CD4-positive, alpha-beta T cell (primary cell): Measurements from ENCODE around the gene STN1. TPM values are rescaled to one million over a fixed set of nuclear protein-coding genes. Genes with fewer than 3 reads are reported as not detected.

Source experiments
- ATAC-seq: fragments of 200-7000 bp; cut with Tn5 transposase; one replicate; pipeline ENCODE4 v1.10.0; 2022; ENCODE audit warnings: mild to moderate bottlenecking; ENCODE audit not compliant: poor library complexity
- CTCF ChIA-PET: fragments of 350-600 bp; sonication (Branson Sonifier 250); formaldehyde crosslinking; loops from one replicate; lab custom pipeline; 2021; ENCODE audit warnings: antibody characterized with exemption, inconsistent platforms; lab: Charles Lee
- POLR2A ChIA-PET: fragments of 350-600 bp; sonication (Branson Sonifier 250); formaldehyde crosslinking; loops from one replicate; lab custom pipeline; 2021; ENCODE audit warnings: antibody characterized with exemption, inconsistent platforms; lab: Charles Lee
- DNase-seq, 14 experiments: peaks; one replicate each; pipeline ENCODE4 v3.0.0-alpha.2; 2013 to 2020; ENCODE audit warnings: mixed read lengths in 2 of 14
- H3K27ac ChIP-seq, 2 donors: one replicate each; pipeline versions ENCODE4 v1.5.1 to v1.7.0; 2013; ENCODE audit warnings: low read length in 2 of 2, low read depth in 1 of 2, mild to moderate bottlenecking in 1 of 2
- H3K27me3 ChIP-seq, 2 experiments: 1 replicate in 1 of 2; 2 replicates in 1 of 2; pipeline versions ENCODE4 v1.6.1 to v1.7.0; 2013; ENCODE audit warnings: low read length in 2 of 2, control low read depth in 1 of 2, mild to moderate bottlenecking in 1 of 2, moderate library complexity in 1 of 2; ENCODE audit not compliant: insufficient read depth in 2 of 2, control insufficient read depth in 1 of 2
- H3K36me3 ChIP-seq: one replicate; pipeline ENCODE4 v1.6.1; 2013; ENCODE audit warnings: low read length, control low read depth; ENCODE audit not compliant: insufficient read depth
- H3K4me1 ChIP-seq: one replicate; pipeline ENCODE4 v1.6.1; 2013; ENCODE audit warnings: low read length, control low read depth; ENCODE audit not compliant: insufficient read depth
- H3K4me3 ChIP-seq: one replicate; pipeline ENCODE4 v1.5.1; 2013; ENCODE audit warnings: mild to moderate bottlenecking, low read length, moderate library complexity
- H3K9me3 ChIP-seq, 2 experiments: 1 replicate in 1 of 2; 2 replicates in 1 of 2; pipeline versions ENCODE4 v1.6.1 to v1.7.0; 2013; ENCODE audit warnings: low read length in 2 of 2, mild to moderate bottlenecking in 2 of 2, control low read depth in 1 of 2, moderate library complexity in 1 of 2; ENCODE audit not compliant: control insufficient read depth in 1 of 2, insufficient read depth in 1 of 2
- H3K27ac Mint-ChIP-seq: one replicate; pipeline ENCODE4 v1.8.0; 2020; ENCODE audit warnings: mixed read lengths
- H3K27me3 Mint-ChIP-seq: one replicate; pipeline ENCODE4 v1.8.0; 2021; ENCODE audit warnings: mixed read lengths
- H3K36me3 Mint-ChIP-seq: one replicate; pipeline ENCODE4 v1.8.0; 2021; ENCODE audit warnings: low read depth, mixed read lengths
- H3K4me1 Mint-ChIP-seq: one replicate; pipeline ENCODE4 v1.8.0; 2021; ENCODE audit warnings: low read depth, mixed read lengths
- H3K4me3 Mint-ChIP-seq: one replicate; pipeline ENCODE4 v1.8.0; 2020; ENCODE audit warnings: mild to moderate bottlenecking, mixed read lengths
- H3K9me3 Mint-ChIP-seq: one replicate; pipeline ENCODE4 v1.8.0; 2020; ENCODE audit warnings: mixed read lengths
- intact Hi-C, 2 experiments: fragments of 100-400 bp; cut with DNase I in 1 of 2; cut with micrococcal nuclease in 1 of 2; formaldehyde crosslinking; loops; one replicate each; pipeline versions ENCODE4 v1.15.1 to v1.9.0; 2023 to 2025; cut with DNase I, micrococcal nuclease
- total RNA-seq, 174 experiments: library from RNA in 2 of 174; stranded (reverse) in 2 of 174; gene quantifications; one replicate each; pipeline ENCODE4 v1.2.3 and lab custom pipeline; 2021 to 2026
- TF ChIP-seq, protein P1 (sequence below): fragments of 200-600 bp; IDR thresholded peaks from one replicate; pipeline ENCODE4 v1.8.0; 2022; ENCODE audit warnings: antibody characterized with exemption, mild to moderate bottlenecking

Gene STN1
- total RNA-seq, 2 experiments from 2014 or later, result 13.0 to 13.4 TPM

DNA sequence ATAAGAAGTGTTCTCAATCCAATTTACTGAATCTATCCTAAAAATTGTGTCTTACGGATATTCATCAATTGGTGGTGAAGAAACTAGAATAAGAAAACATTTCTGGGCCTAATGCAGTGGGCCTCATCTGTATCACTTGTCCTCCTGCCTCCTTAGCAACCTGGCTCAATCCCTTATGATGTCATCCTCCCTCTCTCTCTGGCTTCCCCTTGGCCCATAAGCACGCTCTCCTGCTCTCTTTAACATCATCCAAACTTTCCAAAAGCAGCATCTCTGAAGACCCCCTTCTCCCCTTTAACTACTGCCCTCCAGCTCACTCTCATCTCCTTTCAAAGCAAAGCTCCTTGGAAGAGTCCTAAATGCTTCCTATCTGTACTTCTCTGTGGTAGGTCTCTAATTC, 4.7 kb upstream of the STN1 start:
- H3K4me3 ChIP-seq, result no peak overlapping the region
- Mint-ChIP-seq H3K4me3 (no peak overlapping the region), H3K27me3 (no peaks in the 10 kb centered on the region), H3K4me1 (peaks cover 16% of the 10 kb centered on the region), H3K9me3 (no peaks in the 10 kb centered on the region), H3K36me3 (peaks cover 7% of the 10 kb centered on the region), H3K27ac (no peak overlapping the region)
- DNase-seq, result no peak
- intact Hi-C loops, result no loop called here
- POLR2A ChIA-PET, result interaction anchor here (2.4 kb wide), 1 partner anchor 11 kb away, joined by 10 read pairs; no protein-coding TSS in a partner anchor
- CTCF ChIA-PET, result no interaction called here
- no peak overlapping the region for H3K27ac ChIP-seq
- H3K27me3 ChIP-seq, result no peaks in the 10 kb centered on the region
- ATAC-seq, result no peak
- H3K36me3 ChIP-seq, result no peaks in the 10 kb centered on the region
- H3K9me3 ChIP-seq, result no peaks in the 10 kb centered on the region
- peaks cover 24% of the 10 kb centered on the region for H3K4me1 ChIP-seq
- TF ChIP-seq, protein P1, sequence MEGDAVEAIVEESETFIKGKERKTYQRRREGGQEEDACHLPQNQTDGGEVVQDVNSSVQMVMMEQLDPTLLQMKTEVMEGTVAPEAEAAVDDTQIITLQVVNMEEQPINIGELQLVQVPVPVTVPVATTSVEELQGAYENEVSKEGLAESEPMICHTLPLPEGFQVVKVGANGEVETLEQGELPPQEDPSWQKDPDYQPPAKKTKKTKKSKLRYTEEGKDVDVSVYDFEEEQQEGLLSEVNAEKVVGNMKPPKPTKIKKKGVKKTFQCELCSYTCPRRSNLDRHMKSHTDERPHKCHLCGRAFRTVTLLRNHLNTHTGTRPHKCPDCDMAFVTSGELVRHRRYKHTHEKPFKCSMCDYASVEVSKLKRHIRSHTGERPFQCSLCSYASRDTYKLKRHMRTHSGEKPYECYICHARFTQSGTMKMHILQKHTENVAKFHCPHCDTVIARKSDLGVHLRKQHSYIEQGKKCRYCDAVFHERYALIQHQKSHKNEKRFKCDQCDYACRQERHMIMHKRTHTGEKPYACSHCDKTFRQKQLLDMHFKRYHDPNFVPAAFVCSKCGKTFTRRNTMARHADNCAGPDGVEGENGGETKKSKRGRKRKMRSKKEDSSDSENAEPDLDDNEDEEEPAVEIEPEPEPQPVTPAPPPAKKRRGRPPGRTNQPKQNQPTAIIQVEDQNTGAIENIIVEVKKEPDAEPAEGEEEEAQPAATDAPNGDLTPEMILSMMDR, result no peak

DNA sequence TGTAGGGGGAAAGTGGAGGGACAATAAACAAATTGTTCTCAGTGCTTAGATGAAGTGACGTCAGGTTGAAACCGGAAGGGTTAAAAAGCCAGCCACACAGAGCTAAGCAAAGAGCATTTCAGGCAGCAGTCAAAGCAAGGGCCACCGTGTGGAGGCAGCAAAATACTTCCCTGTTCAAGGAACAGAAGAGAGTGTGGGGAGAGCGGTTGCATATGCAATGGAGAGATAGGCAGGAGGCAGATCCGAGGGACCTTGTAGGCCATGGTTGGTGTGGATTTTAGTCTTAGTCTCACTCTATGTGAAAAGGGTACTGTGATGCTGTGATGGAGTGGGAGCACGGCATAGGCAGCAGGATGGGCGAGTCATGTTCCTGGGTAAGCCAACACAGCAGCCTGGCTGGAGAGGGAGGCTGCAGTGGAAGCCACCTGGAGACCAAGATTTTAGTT, 3.8 kb upstream of the STN1 start:
- intact Hi-C loops, result loop anchor here in 1 of 2 experiments (2.0 kb wide), 1 partner anchor 203 kb away; no protein-coding TSS in a partner anchor
- Histone ChIP-seq H3K27me3 (no peaks in the 10 kb centered on the region), H3K4me3 (no peak overlapping the region), H3K27ac (no peak overlapping the region), H3K9me3 (no peaks in the 10 kb centered on the region), H3K4me1 (peaks cover 31% of the 10 kb centered on the region), H3K36me3 (no peaks in the 10 kb centered on the region)
- ChIA-PET CTCF (interaction anchor here (0.8 to 1.3 kb wide), 5 partner anchors 11 to 39 kb away, joined by 3 to 6 read pairs (median 3); no protein-coding TSS in a partner anchor), POLR2A (interaction anchor here (1.1 to 2.4 kb wide), 3 partner anchors 11 to 200 kb away, joined by 4 to 10 read pairs (median 9); partner anchors contain the start of gene SFR1)
- TF ChIP-seq, protein P1, result no peak
- H3K4me1 Mint-ChIP-seq, result peaks cover 20% of the 10 kb centered on the region
- peaks cover 9% of the 10 kb centered on the region for H3K36me3 Mint-ChIP-seq
- no peaks in the 10 kb centered on the region for H3K9me3 Mint-ChIP-seq
- H3K4me3 Mint-ChIP-seq, result no peak overlapping the region
- DNase-seq (peak in 7 of 14 experiments; percentile 14 to 70 (median 37)), ATAC-seq (no peak)
- no peaks in the 10 kb centered on the region for H3K27me3 Mint-ChIP-seq
- no peak overlapping the region for H3K27ac Mint-ChIP-seq

DNA sequence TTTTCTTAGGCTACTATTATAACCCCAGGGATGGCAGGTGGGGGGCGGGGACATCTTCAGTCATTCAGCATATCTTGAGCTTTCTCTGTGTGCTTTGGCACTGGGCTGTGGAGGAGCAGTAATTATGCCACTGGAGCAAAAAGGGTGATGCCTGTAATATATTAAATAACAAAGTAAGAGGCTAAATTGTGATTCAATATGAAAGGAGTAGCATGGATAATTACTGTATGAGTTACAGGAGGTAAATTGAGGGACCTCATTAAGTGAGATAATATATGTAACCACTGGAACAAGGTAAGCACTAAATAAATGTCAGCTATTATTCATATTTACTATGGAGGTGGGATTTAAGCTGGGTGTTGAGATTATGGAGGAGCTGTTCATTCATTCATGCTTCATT, 3.3 kb upstream of the STN1 start:
- intact Hi-C loops, result loop anchor here in 1 of 2 experiments (2.0 kb wide), 1 partner anchor 204 kb away; no protein-coding TSS in a partner anchor

More for the DNA sequence above, 3.3 kb upstream of the STN1 start:
- Mint-ChIP-seq H3K36me3 (peaks cover 9% of the 10 kb centered on the region), H3K4me3 (no peak overlapping the region), H3K9me3 (no peaks in the 10 kb centered on the region), H3K4me1 (peaks cover 25% of the 10 kb centered on the region), H3K27me3 (no peaks in the 10 kb centered on the region), H3K27ac (no peak overlapping the region)
- H3K4me1 ChIP-seq, result peaks cover 31% of the 10 kb centered on the region
- no peaks in the 10 kb centered on the region for H3K36me3 ChIP-seq
- no peak overlapping the region for H3K4me3 ChIP-seq
- no peaks in the 10 kb centered on the region for H3K9me3 ChIP-seq
- TF ChIP-seq, protein P1, result no peak
- no peak for DNase-seq
- CTCF ChIA-PET, result interaction anchor here (0.5 to 1.3 kb wide), 6 partner anchors 10 to 62 kb away, joined by 3 to 6 read pairs (median 3); no protein-coding TSS in a partner anchor
- no peak for ATAC-seq
- no peaks in the 10 kb centered on the region for H3K27me3 ChIP-seq
- POLR2A ChIA-PET, result interaction anchor here (1.1 to 2.4 kb wide), 3 partner anchors 10 to 201 kb away, joined by 4 to 10 read pairs (median 9); partner anchors contain the start of gene SFR1
- H3K27ac ChIP-seq, result no peak overlapping the region
